ENCODE measurements around the gene BACH2. TPM values are rescaled to one million over a fixed set of nuclear protein-coding genes. Genes with fewer than 3 reads are reported as not detected.

Gene BACH2
- total RNA-seq, 2 donors from 2014 or later = 0.52 to 1.2 TPM

DNA sequence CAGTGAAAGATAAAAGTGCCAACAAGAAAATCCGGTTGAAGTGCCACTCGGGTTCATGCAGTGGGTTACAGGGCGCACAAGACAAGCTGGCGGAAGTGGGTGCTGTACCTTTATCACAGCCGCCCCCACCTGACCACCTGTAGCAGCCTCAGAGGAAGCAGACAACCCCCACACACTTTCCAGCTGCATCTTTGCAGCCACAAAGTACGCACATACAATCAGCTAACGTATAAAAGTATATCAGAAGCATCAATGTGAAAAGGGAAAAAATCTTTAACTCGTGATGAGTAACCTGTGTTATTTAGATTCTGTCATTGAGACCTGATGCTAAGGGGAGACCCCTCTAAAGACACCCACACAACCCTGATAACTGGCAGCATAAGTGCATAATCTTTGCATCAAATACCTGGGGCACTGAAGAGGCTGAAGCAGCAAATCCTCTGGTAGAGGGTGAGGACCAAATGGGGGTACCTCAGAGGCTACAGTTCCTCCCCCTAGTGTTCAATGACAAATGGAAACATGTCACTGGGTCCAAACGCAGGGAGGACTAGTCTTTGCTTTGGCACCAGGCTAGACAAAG, 22.1 kb downstream of the BACH2 start:
- Histone ChIP-seq H3K4me1 (no peaks in the 10 kb centered on the region), H3K27me3 (no peaks in the 10 kb centered on the region), H3K9ac (ENCODE audit: low read depth in 2 of 2, low read length in 2 of 2) (no peak overlapping the region), H3K36me3 (no peaks in the 10 kb centered on the region), H3K27ac (no peak overlapping the region), H3K9me3 (no peaks in the 10 kb centered on the region), H3K4me3 (no peak overlapping the region)
- peak; percentile 25 for DNase-seq
- TF ChIP-seq, protein P1, sequence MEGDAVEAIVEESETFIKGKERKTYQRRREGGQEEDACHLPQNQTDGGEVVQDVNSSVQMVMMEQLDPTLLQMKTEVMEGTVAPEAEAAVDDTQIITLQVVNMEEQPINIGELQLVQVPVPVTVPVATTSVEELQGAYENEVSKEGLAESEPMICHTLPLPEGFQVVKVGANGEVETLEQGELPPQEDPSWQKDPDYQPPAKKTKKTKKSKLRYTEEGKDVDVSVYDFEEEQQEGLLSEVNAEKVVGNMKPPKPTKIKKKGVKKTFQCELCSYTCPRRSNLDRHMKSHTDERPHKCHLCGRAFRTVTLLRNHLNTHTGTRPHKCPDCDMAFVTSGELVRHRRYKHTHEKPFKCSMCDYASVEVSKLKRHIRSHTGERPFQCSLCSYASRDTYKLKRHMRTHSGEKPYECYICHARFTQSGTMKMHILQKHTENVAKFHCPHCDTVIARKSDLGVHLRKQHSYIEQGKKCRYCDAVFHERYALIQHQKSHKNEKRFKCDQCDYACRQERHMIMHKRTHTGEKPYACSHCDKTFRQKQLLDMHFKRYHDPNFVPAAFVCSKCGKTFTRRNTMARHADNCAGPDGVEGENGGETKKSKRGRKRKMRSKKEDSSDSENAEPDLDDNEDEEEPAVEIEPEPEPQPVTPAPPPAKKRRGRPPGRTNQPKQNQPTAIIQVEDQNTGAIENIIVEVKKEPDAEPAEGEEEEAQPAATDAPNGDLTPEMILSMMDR (IDR thresholded peaks at IDR 0.05) = no peak
- intact Hi-C loops (cut with DNase I) = no loop called here

DNA sequence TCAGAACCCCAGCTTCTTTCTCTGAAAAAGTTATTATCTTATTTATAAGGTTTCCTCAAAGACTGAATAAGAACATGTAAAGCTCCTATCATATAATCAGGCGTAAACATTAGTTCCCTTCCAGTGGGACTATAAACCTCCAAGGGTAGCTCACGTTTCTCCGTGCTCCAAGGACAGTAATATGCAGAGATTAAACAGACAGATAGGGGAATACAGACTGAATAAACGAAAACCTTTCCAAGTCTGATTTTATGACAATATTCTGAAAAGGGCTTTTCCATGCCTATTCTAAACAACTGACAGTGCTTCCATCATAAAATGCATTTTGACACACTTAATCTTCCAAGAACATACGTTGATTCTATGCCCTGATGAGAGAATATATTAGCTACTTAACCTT, 22.8 kb downstream of the BACH2 start:
- intact Hi-C loops (cut with DNase I) = no loop called here
- TF ChIP-seq, protein P1 (IDR thresholded peaks at IDR 0.05) = no peak
- Histone ChIP-seq H3K27ac (no peak overlapping the region), H3K27me3 (no peaks in the 10 kb centered on the region), H3K9ac (ENCODE audit: low read depth in 2 of 2, low read length in 2 of 2) (no peak overlapping the region), H3K4me1 (no peaks in the 10 kb centered on the region), H3K4me3 (no peak overlapping the region), H3K9me3 (no peaks in the 10 kb centered on the region), H3K36me3 (no peaks in the 10 kb centered on the region)
- DNase-seq = no peak

DNA sequence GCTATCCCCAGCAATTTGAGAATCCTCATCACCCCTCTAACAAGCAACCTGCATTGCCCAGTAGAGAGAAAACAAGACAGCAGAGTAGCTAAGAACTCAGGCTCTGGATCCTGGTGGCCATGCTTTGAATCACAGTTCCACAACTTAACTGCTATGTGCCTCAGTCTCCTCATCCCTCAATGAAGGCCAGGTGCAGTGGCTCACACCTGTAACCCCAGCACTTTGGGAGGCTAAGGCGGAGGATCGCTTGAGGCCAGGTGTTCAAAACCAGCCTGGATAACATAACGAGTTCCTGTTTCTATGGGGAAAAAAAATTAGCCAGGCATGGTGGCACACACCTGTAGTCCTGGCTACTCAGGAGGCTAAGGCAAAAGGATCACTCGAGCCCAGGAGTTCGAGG, 23.7 kb downstream of the BACH2 start:
- H3K36me3 ChIP-seq = no peaks in the 10 kb centered on the region
- no peak for DNase-seq
- intact Hi-C loops (cut with DNase I) = no loop called here
- H3K4me3 ChIP-seq = no peak overlapping the region
- H3K27ac ChIP-seq = no peak overlapping the region
- no peaks in the 10 kb centered on the region for H3K9me3 ChIP-seq
- H3K27me3 ChIP-seq = no peaks in the 10 kb centered on the region
- H3K9ac ChIP-seq (ENCODE audit: low read depth in 2 of 2, low read length in 2 of 2) = no peak overlapping the region
- TF ChIP-seq, protein P1 (IDR thresholded peaks at IDR 0.05) = no peak
- H3K4me1 ChIP-seq = no peaks in the 10 kb centered on the region

DNA sequence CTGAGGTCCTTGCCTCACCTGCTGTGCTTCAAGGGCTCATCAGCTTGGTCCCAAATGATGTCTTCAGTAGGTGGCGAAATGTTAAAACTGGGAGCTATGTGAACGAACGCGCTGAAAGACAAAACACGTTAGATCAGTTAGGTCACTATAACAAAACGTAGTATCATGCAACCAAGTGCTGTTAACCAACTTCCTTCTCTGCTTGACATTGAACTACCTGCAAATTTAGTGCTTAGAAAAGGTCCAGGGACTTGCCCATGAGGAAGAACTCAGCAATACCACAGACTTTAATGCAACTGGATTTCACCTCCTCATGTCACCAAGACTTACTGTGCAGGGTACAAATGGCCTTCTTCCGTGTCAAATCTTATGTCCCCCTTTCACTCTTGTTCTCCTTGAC, 24.8 kb downstream of the BACH2 start:
- intact Hi-C loops (cut with DNase I) = no loop called here
- H3K4me1 ChIP-seq = no peaks in the 10 kb centered on the region
- H3K27ac ChIP-seq = no peak overlapping the region
- H3K9me3 ChIP-seq = no peaks in the 10 kb centered on the region
- no peak for DNase-seq
- no peaks in the 10 kb centered on the region for H3K27me3 ChIP-seq
- H3K4me3 ChIP-seq = no peak overlapping the region
- TF ChIP-seq, protein P1 (IDR thresholded peaks at IDR 0.05) = no peak
- H3K36me3 ChIP-seq = no peaks in the 10 kb centered on the region
- no peak overlapping the region for H3K9ac ChIP-seq (ENCODE audit: low read depth in 2 of 2, low read length in 2 of 2)

DNA sequence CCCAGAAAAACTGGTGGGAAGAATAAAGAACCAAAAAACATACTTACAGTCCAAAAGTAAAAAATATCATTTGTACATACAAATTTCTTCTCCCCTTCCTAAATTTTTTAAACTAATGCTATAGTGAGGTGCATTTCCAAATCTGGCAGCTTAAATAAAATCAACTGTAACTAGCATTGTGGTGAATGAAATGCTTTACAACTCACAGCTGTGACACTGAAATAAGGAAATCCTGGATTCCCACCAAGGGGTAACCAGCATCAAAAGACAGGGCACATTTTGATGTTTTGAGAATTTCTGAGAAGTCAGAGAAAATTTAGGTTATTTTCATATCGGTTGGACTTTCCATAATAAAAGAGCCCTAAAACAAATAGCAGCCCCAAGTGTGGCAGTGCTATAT, 27.3 kb downstream of the BACH2 start:
- TF ChIP-seq, protein P1 (IDR thresholded peaks at IDR 0.05) = no peak
- DNase-seq = no peak
- no peak overlapping the region for H3K27ac ChIP-seq
- no peaks in the 10 kb centered on the region for H3K4me1 ChIP-seq
- H3K9ac ChIP-seq (ENCODE audit: low read depth in 2 of 2, low read length in 2 of 2) = no peak overlapping the region
- no peaks in the 10 kb centered on the region for H3K9me3 ChIP-seq
- intact Hi-C loops (cut with DNase I) = no loop called here
- H3K27me3 ChIP-seq = no peaks in the 10 kb centered on the region
- no peak overlapping the region for H3K4me3 ChIP-seq
- no peaks in the 10 kb centered on the region for H3K36me3 ChIP-seq
